Astrocyte (in vitro differentiated cells and primary cell): ENCODE measurements around the gene ZFR.

Experiments used
- EZH2 ChIP-seq: IDR thresholded peaks from 2 replicates; pipeline ENCODE4 v1.6.1; 2012; ENCODE audit warnings: mild to moderate bottlenecking, low read length, inconsistent platforms; ENCODE audit not compliant: insufficient read depth
- TF ChIP-seq, protein P1 (sequence below): IDR thresholded peaks from 2 replicates; pipeline ENCODE4 v1.5.1; 2011; ENCODE audit warnings: low read depth, mild to moderate bottlenecking, inconsistent platforms, low read length, moderate library complexity; ENCODE audit not compliant: insufficient read depth

DNA sequence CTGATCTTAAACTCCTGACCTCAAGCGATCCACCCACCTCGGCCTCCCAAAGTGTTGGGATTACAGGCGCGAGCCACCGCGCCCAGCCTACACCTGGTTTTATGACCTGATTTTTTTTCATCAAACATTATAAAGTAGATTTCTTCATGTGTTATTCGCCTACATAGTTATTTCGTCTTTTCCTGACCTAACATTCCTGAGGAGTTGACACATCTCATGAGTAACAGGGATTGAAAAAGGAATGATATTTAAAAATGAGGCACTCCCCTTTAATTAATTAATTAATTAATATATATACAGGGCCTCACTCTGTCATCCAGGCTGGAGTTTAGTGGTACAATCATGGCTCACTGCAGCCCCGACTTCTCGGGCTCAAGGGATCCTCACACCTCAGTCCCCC, 111.6 kb downstream of the ZFR start:
- no peak for TF ChIP-seq EZH2
- TF ChIP-seq, protein P1, sequence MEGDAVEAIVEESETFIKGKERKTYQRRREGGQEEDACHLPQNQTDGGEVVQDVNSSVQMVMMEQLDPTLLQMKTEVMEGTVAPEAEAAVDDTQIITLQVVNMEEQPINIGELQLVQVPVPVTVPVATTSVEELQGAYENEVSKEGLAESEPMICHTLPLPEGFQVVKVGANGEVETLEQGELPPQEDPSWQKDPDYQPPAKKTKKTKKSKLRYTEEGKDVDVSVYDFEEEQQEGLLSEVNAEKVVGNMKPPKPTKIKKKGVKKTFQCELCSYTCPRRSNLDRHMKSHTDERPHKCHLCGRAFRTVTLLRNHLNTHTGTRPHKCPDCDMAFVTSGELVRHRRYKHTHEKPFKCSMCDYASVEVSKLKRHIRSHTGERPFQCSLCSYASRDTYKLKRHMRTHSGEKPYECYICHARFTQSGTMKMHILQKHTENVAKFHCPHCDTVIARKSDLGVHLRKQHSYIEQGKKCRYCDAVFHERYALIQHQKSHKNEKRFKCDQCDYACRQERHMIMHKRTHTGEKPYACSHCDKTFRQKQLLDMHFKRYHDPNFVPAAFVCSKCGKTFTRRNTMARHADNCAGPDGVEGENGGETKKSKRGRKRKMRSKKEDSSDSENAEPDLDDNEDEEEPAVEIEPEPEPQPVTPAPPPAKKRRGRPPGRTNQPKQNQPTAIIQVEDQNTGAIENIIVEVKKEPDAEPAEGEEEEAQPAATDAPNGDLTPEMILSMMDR = no peak
